NCI-H526 (cell line): ENCODE results near the gene EXOC3L4.
"Not testable (repeated sequence)": the region's sequence is repeated elsewhere in the genome, so short reads cannot be mapped to it uniquely, and the experiment has no call there.

Experiments used
- DNase-seq, 2 experiments: peaks; one replicate each; lab custom pipeline; 2025; lab: John Stamatoyannopoulos, UW

The EXOC3L4 gene

GRCh38 chr14:103105580-103106150 lies 11.1 kb downstream of the EXOC3L4 start:
- peak; percentile 33 to 72 for DNase-seq

GRCh38 chr14:103107455-103107854 lies 12.9 kb downstream of the EXOC3L4 start:
- DNase-seq: no peak

- DNase-seq: no peak
Observed at GRCh38 chr14:103107941-103108748, 13.6 kb downstream of the EXOC3L4 start.

- peak in 1 of 2 experiments; percentile 24 for DNase-seq
Observed at GRCh38 chr14:103108749-103109207, 14.3 kb downstream of the EXOC3L4 start.

GRCh38 chr14:103109535-103110441 lies 15.3 kb downstream of the EXOC3L4 start:
- DNase-seq: no peak

- peak; percentile 84 to 95 for DNase-seq
Observed at GRCh38 chr14:103110681-103111231, 16.2 kb downstream of the EXOC3L4 start.

GRCh38 chr14:103111232-103111868 lies 16.8 kb downstream of the EXOC3L4 start:
- peak in 1 of 2 experiments; percentile 86 for DNase-seq

GRCh38 chr14:103112400-103113243 lies 18.1 kb downstream of the EXOC3L4 start:
- peak in 1 of 2 experiments; percentile 40 for DNase-seq

GRCh38 chr14:103113303-103113702 lies 18.8 kb downstream of the EXOC3L4 start:
- DNase-seq: no peak

- DNase-seq: no peak
Observed at GRCh38 chr14:103113774-103114173, 19.2 kb downstream of the EXOC3L4 start.

GRCh38 chr14:103115086-103115679 lies 20.7 kb downstream of the EXOC3L4 start:
- DNase-seq: not testable (repeated sequence)

GRCh38 chr14:103115845-103116572 lies 21.5 kb downstream of the EXOC3L4 start:
- no peak for DNase-seq

- no peak for DNase-seq
Observed at GRCh38 chr14:103116636-103117035, 22.1 kb downstream of the EXOC3L4 start.

GRCh38 chr14:103117499-103117898 lies 23.0 kb downstream of the EXOC3L4 start:
- DNase-seq: not testable (repeated sequence)

- peak; percentile 33 to 53 for DNase-seq
Observed at GRCh38 chr14:103118018-103118662, 23.6 kb downstream of the EXOC3L4 start.

- DNase-seq: no peak
Observed at GRCh38 chr14:103118663-103119404, 24.3 kb downstream of the EXOC3L4 start.

GRCh38 chr14:103119527-103119926 lies 25.0 kb downstream of the EXOC3L4 start:
- DNase-seq: not testable (repeated sequence)
